Skeletal muscle cell (primary cell): Measurements from ENCODE around the gene NFKBIA.
"Not testable (repeated sequence)": the region's sequence is repeated elsewhere in the genome, so short reads cannot be mapped to it uniquely, and the experiment has no call there.

Source experiments
- DNase-seq: peaks from one replicate; pipeline ENCODE4 v3.0.0-alpha.2; 2010; ENCODE audit warnings: low read depth
- H3K4me3 ChIP-seq: 2 replicates; pipeline ENCODE4 v1.5.1; 2011; ENCODE audit warnings: low read depth, mild to moderate bottlenecking, control low read depth, low read length, moderate library complexity

The NFKBIA gene

DNA sequence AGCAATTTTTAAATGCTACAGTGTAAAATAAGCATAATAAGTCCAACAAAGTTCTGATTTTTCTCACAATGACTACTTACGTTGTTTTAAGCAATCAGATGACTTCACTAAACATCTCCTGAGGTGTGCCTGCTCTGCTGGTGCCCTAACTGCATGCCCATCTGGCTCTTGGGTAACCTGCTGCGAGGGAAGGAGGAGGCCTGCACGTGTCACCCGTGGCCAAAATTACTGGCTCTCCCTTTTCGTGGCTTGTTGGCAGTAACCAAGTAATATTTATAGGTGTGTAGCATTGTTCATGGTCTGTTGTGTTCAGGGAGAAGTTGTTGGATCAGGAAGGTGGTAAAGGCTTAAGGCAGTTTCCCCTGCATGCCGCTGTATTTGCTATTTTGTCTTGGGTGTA, 6.3 kb upstream of the NFKBIA start:
- DNase-seq: no peak
- H3K4me3 ChIP-seq: no peak overlapping the region

DNA sequence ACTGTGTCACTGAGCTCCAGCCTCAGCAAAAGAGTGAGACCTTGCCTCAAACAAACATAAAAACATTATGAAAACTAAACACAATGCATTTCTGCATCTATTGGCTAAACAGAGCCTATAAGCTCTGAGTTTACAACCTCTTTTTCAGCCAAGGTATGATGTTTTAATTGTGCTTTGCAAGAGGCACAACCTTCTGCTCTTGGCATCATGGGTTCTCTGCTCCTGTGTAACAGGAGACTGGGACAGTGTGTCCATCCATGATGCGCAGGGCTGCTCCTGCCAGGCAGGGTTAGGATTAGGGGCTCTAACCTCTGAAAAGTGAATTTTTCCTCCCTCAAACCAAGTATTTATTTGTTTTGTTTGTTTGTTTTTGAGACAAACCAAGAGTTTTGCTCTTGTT, 5.0 kb upstream of the NFKBIA start:
- DNase-seq: no peak
- no peak overlapping the region for H3K4me3 ChIP-seq

DNA sequence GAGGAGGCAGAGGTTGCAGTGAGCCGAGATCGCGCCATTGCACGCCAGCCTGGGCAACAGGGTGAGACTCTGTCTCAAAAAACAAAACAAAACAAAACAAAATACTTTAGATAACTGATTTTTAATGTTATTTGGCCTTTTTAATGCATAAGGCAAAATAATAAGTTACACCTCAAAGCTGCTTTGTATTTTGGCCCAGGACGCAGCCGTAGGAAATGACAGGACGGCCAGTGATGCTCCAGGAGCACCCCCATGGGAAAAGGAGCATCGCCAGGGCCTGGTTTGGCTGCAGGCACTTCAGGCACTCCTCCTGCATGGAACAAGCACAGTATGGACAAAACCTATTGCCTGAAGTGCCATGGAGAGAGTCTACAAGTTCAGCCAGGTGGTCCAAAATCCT, 3.5 kb upstream of the NFKBIA start:
- DNase-seq: no peak
- H3K4me3 ChIP-seq: no peak overlapping the region

DNA sequence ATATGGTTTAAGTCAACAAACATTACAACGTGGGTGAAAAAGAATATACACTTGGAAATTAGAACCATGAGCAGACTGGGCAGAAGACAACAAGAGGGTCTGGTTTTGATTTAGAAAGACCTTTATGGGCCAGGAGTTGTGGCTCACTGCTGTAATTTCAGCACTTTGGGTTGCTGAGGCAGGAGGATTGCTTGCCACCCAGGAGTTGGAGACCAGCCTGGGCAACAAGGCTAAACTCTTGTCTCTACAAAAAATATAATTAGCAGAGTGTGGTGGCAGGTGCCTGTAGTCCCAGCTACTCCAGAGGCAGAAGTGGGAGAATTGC, 2.7 kb upstream of the NFKBIA start:
- no peak for DNase-seq

DNA sequence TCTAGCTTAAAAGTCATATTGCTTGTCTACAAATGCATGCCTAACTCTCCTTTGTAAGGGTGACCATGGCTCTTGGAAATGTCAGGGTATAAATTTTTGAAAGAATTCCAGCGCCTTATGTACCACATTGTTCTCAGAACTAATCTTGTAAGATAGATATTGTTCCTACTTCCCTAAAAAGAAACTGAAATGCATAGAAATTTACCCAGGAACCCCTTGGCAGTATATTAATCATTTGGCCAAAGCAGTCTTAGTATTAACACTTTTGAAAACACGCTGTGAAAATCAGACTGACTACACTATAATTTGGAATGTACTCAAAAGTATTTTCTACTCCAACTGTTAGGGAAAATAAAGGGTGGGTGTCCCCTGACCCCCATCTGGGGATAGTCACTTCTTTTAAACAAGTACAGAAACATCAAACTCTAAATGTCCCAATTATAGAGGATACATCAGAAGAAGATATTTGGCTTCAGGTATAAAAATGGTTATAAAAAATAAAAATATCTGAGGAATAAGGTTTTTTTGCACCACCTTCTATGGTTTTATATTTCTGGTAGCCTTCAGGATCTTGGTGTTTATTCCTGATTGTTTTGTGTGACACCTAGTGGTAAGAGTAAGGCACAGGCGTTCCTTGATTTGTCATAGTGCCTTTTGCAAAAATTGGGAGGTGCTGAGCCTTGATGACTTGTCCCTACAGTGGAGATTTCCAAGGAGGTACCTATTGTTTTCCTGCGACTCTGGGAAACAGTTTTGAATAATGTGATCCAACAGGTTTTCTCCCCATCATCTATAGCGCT, 2.2 kb upstream of the NFKBIA start:
- no peak for DNase-seq
- no peak overlapping the region for H3K4me3 ChIP-seq

More for the DNA sequence above, 2.7 kb upstream of the NFKBIA start:
- H3K4me3 ChIP-seq: no peak overlapping the region

DNA sequence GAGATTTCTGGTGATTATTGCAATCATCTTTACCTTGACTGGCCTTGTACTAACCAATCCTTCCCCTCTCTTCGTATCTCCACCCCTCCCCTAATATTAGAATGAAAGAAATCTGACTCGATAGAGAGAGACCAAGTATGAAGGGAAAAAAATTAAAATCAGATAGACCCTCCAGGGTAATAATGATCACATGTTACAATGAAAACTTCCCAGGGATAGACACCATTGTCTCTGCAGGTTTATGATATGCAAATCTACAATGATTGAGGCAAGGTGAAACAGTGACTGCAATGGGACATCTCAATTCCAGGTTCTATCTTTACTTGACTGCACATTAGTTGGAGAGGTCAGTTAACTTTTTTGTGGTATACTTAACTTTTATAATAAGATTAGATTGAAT, 1.5 kb upstream of the NFKBIA start:
- no peak for DNase-seq
- H3K4me3 ChIP-seq: peak overlapping the region; percentile 72

DNA sequence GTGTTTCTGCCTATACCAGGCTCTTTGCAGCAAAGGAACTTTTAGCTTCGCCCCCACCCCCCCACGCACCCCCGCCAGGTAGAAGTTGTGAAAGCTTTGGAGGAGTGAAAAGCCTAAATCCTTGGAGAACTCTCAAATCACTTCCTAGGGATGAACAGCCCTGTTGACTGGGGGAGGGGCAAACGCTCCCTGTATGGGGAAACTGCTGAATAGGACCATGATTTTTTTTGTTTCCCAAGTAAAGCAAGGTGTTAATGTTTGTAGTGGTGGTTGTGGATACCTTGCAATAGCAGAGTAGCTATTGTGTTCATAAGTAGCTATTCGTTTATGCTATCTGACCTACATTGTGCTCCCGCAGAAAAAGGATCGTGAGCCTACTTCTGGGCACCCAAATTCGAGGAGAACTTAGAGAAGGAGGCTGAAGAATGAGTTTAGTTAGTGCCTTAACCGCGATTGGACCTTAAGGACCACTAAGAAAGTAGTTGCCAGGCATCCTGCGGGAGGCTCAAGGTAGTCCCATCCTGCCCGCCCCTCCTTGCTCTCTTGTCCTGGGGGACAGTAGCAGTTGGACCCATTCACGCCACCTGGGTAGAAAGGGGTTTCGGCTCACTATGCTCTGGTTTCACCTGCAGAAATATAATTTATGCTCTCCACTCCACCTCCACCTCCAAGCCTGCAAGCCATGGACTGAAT, 901 bp upstream of the NFKBIA start:
- H3K4me3 ChIP-seq: peak overlapping the region; percentile 72
- no peak for DNase-seq

DNA sequence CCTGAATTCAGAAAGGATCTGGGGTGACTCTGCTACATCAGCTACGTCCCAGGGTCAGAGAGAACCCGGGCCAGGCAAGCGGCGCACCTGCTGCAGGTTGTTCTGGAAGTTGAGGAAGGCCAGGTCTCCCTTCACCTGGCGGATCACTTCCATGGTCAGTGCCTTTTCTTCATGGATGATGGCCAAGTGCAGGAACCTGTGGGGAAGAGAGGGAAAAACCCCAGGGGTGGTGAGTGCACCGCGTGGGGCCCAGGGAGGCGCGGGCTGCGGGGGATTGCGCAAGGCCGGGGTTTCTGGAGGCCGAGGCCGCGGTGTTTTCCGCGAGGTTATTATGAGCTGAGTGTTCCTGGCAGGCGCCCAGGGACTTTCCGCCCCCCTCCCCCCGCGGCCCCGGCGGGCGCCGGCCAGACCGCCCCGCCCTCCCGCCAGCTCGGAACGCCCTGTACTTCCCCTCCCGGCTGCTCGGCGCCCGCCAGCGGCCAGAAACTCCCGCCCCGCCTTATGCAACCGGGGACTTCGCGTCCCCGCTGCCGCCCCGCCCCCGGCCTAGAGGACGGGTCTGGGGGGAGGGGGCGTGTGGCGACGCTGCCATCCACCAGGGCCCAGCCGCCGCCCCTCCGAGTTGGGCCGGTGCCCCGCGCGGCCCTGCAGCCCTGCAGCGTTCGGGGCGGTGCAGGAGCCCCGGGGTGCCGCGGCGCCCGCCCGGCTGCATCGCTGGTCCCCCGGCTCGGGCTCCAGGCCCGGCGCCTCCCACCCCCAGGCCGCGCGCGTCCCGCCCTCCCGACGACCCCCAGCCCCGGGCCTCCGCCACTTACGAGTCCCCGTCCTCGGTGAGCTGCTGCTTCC, 723 bp downstream of the NFKBIA start:
- H3K4me3 ChIP-seq: peak overlapping the region; percentile 72
- peak; percentile 88 for DNase-seq

DNA sequence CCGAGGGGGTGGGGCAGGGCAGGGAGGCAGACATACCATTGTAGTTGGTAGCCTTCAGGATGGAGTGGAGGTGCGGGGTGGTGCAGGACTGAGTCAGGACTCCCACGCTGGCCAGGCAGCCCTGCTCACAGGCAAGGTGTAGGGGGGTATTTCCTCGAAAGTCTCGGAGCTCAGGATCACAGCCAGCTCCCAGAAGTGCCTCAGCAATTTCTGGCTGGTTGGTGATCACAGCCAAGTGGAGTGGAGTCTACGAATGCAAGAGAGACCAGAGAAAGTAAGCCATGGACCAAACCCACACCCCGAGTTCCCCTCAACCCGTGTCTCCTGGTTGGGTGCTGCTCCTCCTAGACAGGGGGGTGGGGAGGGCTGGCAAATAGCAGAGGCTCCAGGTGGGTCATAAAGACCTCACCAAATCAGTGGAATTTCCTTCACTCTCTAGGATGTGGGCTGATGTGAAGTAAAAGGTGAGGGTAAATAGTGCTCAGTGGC, 1.4 kb downstream of the NFKBIA start:
- DNase-seq: no peak
- H3K4me3 ChIP-seq: peak overlapping the region; percentile 72

DNA sequence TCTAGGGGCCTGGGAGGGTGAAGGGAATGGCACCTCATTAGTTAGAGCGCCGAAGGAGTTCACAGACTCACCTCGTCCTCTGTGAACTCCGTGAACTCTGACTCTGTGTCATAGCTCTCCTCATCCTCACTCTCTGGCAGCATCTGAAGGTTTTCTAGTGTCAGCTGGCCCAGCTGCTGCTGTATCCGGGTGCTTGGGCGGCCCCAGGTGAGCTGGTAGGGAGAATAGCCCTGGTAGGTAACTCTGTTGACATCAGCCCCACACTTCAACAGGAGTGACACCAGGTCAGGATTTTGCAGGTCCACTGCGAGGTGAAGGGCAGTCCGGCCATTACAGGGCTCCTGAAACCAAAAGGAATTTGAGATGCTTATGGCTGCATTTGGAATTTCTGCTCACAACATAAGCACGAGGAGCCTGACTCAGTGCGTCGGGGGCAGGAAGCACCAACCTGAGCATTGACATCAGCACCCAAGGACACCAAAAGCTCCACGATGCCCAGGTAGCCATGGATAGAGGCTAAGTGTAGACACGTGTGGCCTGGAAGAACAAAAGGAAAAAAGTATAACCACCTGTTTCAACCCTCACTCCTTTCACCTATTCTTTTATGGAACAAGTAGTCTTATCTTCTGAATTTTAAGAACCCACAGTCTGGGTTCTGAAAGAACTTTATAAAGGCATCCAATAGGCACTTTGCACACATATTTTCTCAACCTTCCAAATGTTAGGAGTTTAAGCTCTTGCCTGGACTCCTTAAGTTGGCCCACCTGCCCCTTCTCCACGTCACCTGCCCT, 2.0 kb downstream of the NFKBIA start:
- DNase-seq: no peak
- peak overlapping the region; percentile 72 for H3K4me3 ChIP-seq

DNA sequence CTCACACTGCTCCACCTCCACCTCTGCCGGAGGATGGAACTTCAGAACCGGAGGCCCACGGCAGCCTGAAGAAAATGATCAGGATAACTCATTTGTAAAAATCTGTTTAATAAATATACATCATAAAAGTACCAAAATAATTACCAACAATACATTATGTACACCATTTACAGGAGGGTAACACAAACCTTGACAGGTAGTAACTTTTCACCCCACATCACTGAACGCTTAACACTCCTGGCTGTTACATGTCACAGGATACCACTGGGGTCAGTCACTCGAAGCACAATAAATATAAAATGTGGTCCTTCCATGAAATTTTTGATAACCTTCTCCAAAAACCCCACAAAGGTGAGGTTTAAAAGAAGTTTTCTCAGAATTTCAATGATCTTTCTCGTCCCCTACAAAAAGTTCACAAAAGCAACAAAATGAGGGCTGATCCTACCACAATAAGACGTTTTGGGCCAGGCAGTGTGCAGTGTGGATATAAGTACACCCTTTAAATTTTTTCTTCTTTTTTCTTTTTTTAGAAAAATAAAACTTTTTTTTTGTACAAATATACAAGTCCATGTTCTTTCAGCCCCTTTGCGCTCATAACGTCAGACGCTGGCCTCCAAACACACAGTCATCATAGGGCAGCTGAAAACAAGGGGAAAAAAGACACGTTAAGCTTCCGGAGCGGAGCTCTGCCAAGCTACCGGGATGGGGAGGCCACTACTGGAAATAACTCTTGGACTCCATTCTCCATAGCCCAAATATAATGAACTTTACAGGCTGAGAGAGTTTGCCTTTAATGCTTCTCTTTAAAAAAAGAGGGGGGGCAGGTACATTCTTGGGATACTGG, 2.9 kb downstream of the NFKBIA start:
- no peak for DNase-seq
- H3K4me3 ChIP-seq: peak overlapping the region; percentile 72

DNA sequence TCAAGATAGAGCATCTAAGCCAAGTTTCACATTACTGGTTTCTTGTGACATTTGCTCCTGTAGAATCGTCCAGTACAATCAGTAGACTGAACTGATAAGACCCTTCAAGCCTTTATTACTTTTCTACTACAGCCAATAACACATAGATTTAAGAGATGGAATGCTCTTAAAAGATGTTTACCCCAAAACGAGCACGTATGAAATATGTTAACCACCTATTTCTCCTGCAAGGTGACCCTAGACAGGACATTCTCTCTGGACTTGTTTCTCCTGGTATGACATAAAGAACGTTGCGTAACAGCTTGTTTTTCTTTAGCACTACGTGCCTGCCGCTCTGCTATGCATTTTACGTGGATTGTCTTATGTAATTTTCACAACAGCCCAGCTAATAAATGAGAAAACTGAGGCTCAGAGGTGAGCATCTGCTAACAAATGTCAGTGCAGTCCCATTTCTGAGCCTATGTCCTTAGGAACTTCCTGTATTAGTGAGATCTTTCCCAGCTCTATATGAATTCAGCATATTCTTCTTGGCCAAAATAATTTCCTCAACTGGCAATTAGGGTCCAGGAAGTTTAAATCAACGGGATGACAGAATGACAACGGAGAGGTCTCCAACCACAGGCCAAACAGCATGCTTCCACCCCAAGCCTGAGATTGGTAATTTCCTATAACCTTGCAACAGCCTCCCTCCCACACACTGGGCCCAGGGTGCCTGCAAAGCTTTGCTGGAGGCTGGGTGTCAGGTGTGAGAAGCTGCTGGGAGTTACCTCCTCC, 3.7 kb downstream of the NFKBIA start:
- no peak overlapping the region for H3K4me3 ChIP-seq
- DNase-seq: no peak

DNA sequence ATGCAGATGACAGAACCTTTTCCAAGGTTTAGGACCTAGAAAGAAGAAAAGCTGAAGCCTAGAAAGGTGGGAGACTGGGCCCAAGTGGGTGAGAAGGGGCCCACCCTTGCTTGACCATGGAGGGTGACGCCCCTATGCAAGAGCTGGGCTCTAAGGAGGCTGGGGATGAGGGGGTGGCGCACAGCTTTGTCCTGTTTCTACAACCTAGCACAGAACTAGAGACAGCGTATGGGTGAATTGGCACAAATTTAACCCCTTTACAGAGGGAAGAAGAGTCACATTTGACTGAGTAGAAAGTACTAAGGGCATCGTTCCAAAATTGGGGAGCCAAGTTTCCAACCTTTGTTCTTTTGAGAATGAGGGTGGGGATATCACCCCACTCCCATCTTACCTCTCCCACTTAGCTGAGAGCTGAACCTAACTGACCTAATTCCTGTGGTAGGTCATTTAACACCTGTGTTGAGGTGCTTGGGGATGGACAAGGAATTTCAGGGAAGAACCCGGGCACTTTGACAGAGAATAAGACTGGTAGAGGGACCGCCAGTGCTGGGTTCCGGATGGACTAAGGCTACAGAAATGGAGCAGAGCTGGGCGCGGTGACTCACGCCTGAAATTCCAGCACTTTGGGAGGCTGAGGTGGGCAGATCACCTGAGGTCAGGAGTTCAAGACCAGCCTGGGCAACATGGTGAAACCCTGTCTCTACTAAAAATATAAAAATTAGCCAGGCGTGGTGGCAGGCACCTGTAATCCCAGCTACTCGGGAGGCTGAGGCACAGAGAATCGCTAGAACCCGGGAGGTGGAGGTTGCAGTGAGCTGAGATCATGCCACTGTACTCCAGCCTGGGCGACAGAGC, 5.2 kb downstream of the NFKBIA start:
- no peak for DNase-seq
- H3K4me3 ChIP-seq: no peak overlapping the region

DNA sequence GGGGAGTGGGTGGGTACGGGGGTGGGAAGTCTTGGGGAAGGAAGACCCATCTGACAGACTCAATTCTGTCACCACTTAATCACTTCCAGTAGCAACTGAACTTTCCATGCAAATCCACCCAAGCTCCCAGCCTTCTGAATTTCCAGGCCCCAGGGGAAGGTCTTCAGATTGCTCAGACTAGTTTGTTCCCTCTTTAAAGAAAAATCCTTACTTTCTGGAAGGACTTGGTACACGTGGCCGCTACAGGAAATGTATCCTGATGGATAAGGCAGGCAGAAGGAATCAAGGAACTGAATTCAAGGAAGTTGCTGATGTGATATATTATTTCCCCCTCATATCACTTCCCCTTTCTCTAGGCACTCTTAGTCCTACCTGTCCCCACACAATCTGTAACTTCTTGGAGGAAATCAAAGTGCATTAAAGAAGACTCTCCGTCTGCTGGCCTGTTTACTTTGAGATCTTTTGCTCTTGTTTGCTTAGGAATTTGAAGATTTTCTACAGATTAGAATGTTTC, 6.4 kb downstream of the NFKBIA start:
- H3K4me3 ChIP-seq: no peak overlapping the region
- DNase-seq: no peak

DNA sequence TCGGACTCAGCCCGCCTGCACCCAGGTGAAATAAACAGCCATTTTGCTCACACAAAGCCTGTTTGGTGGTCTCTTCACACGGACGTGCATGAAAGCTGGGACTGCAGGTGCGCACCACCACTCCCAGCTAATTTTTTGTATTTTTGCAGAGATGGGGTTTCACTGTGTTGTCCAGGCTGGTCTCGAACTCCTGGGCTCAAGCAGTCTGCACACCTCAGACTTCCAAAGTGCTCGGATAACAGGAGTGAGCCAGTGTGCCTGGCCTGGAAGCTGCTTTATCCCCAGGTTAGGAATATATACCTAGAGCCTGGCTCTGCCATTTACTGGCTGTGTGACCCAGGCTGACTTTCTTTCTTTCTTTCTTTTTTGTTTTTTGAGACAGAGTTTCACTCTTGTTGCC, 7.9 kb downstream of the NFKBIA start:
- not testable (repeated sequence) for H3K4me3 ChIP-seq, DNase-seq

DNA sequence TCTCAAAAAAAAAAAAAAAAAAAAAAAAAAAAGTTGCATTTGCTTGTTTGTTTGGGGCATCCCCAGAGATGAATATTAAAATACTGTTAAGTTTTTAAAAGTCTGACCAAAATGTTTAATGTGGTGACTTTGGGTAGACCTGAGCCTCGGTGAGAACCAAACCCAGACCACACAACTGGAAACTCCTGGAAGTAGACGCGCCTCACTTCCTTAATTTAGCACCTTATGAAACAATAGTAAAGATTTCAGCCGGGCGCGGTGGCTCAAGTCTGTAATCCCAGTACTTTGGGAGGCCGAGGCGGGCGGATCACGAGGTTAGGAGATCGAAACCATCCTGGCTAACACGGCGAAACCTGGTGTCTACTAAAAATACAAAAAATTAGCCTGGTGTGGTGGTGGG, 9.3 kb downstream of the NFKBIA start:
- DNase-seq: no peak
- no peak overlapping the region for H3K4me3 ChIP-seq
